Stimulated activated CD8-positive, alpha-beta memory T cell treated with anti-CD3 and anti-CD28 coated beads, Interleukin-15, amount 100 ng/mL, for 24 hours (primary cell): ENCODE results near the gene CD300LF.

Experiments used
- DNase-seq: peaks from one replicate; pipeline ENCODE4 v3.0.0-alpha.2; 2020; ENCODE audit warnings: low read depth

CD300LF gene

DNA sequence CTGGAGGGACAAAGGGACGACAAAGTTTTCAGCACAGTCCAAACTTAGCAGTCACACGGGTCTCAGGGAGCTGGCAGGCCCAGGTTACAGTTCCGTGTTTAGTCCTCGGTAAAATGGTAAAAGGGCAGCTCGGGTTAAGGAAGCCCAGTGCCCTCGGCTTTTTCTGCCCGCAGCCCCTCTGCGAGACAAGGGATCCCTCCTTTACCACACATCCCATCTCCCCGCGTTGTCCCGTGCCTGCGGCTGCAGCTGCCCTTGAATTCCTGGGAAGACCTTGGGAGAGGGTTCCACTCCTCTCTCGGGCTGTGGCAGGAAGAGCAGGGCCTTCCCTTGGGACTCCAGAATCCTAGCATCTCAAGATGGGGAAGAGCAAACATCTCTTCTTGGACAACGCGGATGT, 17.1 kb upstream of the CD300LF start:
- DNase-seq, result no peak

DNA sequence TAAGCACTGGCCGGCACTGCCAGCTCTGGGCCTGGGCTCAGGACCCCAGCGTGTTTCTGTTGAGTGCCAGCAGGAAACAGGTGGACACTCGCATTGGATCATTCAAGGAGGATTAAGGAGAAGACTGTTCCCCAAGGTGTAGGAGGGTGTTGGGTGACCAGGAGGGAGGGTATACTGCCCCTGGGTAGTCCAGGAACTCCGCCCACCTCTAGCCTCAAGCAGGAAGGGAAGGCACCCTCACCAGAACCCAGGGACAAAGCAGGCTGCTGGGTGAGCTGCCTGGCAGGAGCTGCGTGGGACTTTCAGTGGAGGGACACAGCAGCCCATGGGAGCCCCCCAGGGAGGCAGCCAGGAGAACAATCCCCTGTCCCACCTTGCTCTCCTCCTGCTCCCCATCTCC, 16.6 kb upstream of the CD300LF start:
- DNase-seq, result no peak

DNA sequence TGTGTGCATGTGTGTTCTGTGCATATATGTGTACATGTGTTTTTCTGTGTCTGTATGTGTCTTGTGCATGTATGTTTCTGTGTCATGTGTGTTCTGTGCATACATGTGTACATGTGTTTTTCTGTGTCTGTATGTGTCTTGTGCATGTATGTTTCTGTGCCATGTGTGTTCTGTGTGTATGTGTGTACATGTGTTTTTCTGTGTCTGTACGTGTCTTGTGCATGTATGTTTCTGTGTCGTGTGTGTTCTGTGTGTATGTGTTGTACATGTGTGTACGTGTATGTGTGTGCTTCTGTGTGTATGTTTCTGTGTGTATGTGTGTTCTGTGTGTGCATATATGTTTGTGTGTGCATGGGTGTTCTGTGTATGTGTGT, 16.0 kb upstream of the CD300LF start:
- no peak for DNase-seq

DNA sequence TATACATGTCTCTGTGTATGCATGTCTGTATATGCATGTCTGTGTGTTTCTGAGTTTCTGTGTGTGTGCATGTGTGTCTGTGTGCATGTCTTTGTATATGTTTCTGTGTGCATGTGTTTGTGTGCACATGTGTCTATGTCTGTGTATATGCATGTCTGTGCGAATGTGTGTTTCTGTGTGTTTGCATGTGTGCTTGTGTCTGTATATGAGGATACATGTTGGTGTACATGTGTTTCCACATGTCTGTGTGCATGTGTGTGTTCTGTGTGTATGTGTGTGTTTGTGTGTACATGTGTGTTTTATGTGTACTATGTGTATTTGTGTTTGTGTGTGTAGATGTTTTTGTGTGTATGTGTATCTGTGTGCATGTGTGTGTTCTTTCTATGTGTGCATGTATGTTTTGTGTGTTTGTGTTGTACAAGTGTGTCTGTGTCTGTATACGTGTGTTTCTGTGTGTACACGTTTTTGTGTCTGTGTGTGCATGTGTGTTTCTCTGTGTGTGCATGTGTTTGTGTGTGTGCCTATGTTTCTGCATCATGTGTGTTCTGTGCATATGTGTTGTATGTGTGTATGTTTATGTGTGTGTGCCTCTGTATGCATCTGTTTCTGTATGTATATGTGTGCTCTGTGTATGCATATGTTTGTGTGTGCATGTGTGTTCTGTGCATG, 15.4 kb upstream of the CD300LF start:
- DNase-seq, result no peak

- DNase-seq, result no peak
Measured at GRCh38 chr17:74725111-74725510, 12.4 kb upstream of the CD300LF start.

DNA sequence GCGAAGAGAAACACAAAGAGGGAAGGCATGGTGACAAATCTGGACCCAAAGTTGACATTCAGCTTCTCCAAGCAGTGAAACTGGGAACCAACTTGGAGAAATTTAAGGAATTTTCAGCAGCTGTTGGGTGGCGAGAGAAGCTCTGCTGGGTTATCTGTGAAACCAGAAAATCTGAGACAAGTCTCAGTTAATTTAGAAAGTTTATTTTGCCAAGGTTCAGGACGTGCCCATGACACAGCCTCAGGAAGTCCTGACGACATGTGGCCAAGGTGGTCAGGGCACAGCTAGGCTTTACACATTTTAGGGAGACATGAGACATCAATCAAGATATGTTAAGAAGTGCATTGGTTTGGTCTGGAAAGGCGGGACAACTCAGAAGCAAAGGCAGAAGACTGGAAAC, 11.2 kb upstream of the CD300LF start:
- DNase-seq, result no peak

DNA sequence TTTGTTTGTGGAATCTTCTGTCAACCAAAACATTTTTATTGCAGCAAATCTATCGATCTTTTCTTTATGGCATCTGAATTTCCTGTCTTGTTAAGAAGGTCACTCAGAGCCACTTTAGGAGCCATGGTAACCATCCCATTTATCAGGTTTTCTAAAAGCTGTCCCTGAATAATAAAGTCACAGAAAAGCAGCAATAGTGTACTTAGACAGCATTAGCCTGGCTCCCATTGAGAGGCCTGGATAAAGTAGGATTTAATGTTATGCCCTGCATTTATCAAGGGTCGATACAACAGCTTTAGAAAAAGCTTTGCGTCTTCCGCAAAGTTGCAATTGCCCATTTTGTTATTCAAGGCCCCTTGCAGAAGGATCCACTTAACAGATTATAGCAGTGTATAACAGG, 10.1 kb upstream of the CD300LF start:
- DNase-seq, result no peak

GRCh38 chr17:74720506-74720905, 7.8 kb upstream of the CD300LF start:
- no peak for DNase-seq

DNA sequence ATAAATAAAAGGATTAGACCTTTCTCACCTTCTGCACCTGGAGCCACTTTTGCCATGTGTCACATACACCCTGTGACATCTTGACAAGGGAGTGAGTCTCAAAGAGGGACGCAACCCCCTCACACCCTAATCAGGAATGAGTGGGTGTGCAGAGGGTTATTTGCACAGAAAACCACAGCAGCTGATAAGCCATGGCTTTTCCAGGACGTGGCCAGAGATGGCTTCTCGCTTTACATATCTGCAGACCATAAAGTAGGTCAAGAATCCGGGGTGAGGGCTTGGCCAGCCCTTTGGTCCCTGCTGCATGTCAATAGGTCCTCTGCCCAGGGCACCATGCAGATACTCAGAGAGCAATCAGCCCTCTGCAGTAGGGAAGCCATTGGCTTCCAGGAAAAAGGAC, 2.4 kb upstream of the CD300LF start:
- no peak for DNase-seq

DNA sequence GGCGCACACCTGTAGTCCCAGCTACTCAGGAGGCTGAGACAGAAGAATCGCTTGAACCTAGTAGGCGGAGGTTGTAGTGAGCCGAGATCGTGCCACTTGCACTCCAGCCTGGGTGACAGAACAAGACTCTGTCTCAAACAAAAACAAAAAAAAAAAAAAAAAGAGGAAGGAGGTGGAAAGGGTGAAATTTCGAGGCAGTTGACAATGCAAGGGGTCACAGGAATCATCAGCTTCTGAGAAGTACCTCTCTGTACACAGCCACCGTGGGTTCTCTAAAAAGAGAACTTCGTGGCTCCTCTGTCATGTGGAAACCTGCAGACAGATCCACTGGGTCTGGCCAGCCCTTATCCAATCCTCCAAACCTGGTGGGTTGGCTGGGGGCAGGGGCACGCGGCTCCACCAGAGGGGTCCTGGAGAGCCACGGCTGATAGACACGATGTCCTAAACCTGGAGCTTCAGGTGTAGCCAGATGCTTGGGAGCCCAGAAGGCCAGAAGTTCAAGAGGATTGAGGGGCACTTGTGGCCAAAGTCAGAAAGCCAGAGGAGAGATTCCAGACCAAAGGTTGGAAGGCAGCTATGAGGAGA, 540 bp upstream of the CD300LF start:
- no peak for DNase-seq

DNA sequence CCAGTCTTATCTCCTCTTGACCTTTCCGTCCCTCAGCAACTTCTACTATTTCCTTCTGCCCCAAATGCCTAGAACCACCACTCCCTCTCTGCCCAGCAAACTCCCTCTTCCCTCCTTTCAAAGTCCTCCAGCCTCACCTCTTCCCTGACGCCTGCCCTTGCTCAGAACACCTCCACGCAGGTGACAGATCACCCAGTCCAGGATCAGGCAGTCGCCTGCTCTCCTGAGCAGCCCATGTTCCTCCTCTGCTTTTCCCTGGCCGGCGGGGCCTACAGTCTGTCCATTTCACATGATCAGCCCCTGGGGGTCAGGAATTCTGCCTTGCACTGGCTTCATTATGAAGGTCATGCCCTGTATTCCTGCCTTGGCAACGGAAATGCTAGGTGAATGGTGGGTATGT, 422 bp downstream of the CD300LF start:
- DNase-seq, result no peak

DNA sequence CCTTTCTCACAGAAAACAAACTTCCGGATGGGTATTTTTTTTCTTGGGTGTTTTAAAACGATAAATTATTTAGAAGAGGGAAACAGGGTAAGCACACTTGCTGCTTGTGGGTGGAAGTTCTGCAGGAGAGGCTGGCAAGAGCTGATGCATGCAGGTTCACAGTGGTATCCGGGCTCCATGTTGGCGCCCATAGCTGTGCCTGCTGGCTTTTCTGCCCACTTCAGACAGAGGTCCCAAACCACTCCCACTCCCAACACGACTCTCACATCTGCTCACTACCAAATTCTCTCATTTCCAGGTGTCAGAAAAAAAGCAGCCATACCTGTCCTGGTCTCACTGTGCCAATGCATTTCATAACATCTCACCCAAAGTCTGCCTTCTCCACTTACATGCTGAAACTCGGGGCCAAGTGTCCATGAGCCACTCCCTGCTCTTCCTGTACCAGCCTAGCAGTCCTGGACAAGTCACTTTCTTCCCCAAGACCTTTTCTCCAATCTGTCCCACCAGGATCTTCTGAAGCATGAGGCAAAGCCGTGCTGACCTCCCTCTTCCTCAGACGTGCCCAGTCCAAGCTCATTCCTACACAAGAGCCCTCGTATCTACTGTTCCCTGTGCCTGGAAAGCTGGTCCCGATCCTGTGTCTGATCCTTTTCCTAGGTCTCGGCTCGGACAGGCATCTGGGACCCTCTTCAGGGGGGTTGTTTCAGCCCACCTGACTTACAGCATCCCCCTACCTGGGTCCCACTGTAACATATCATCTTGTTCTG, 1.5 kb downstream of the CD300LF start:
- no peak for DNase-seq

- no peak for DNase-seq
Measured at GRCh38 chr17:74704544-74704943, 8.2 kb downstream of the CD300LF start.

DNA sequence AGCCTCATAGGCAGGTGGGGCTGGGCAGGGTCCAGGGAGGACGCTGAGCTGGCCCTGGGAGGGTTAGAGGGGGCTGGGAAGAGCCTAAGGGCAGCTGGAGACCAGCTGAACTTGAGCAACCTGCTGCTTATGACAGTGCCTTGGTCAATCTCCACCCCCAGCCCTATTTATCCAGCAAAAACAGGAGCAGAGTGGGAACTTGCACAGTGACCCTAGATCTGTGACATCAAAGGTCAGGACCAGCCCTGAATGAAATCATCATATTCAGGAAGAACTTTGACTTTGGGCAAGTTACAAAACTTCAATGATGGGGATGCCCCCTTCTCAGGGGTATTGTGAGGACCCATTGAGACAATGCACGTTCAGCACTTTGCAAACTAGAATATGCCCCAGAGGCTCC, 9.4 kb downstream of the CD300LF start:
- no peak for DNase-seq

- DNase-seq, result no peak
Measured at GRCh38 chr17:74702116-74702871, 10.4 kb downstream of the CD300LF start.

DNA sequence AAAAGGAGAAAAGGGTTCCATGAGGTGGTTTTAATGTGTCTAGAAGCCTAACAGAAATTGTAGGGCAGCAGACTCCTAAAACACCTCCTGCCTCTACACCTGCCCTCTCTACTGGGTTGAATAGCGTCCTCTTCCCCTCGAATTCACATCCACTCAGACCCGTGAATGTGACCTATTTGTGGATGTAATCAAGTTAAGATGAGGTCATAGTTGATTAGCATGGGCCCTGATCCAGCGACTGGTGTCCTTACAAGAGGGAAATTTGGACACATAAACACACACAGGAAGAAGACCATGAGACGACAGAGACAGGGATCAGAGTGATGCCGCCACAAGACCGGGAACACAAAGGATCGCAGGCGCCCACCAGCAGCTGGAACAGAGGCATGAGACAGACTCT, 13.5 kb downstream of the CD300LF start:
- DNase-seq, result no peak

DNA sequence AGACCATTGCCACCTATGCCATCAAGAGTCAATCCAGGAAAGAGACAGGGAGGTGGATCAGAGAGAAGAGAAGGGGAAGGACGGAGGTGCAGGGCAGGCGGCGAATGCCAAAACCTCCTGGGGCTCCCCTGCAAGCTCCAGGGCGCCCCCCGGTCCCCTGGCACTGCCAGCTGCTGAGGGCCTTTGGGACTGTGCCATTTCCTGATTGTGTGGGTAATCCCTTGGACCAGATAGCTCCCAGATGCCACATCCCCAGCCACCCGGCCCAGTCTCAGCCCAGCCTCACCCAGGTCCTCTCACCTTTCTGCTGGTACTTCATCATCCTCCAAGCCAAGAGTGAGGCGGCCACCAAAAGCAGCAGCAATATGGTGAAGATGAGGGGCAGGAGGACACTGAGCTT, 14.7 kb downstream of the CD300LF start:
- DNase-seq, result no peak

- DNase-seq, result no peak
Measured at GRCh38 chr17:74697515-74697914, 15.2 kb downstream of the CD300LF start.

DNA sequence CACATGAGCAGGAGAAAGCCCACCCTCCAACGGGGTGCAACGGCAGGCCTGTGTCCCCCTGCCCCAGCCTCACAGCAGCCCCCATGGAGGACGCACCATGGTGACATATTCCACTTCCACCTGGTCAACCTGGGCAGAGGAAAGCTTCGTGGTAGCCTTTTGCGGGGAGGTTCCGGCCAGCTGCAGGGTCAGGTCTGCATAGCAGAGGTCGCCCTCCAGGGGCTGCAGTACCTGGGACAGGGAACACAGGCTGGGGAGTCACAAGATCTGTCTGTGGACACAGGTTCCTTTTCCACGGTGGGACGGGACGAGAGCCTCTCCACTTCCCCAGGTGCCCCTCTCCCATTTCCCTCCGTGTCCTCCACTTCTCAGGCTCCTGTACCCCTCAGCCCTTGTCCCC, 17.1 kb downstream of the CD300LF start:
- no peak for DNase-seq

DNA sequence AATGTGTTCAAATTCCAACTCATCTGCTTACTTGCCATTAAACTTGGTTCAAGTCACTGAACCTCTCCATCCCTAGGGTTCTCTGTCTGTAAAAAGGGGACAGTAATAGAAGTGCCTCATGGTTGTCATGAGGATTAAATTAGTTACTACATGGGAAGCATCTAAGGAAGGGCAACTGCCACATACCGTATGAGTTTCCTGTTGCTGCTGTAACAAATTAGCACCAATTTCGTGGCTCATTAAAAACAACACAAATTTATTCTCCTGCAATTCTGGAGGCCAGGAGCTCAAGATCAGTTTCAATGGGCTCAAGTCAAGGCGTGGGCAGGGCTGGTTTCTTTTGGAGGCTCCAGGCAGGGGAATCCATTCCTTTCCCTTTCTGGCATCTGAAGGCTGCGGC, 18.6 kb downstream of the CD300LF start:
- no peak for DNase-seq

DNA sequence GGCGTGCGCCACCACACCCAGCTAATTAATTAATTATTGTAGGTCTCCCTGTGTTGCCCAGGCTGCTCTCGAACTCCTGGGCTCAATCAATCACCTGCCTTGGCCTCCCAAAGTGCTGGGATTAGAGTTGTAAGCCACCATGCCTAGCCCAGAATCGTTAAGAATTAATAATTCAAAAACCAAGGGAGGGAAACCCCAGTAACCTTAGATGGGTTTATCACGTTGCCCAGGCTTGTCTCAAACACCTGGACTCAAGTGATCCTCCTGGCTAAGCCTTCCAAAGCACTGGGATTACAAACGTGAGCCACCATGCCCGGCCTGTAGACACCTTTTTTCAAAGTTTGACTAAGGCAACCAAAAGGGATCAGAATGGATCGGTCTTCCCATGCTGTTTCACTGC, 21.6 kb downstream of the CD300LF start:
- DNase-seq, result no peak

GRCh38 chr17:74690409-74690825, 22.3 kb downstream of the CD300LF start:
- no peak for DNase-seq

- DNase-seq, result no peak
Measured at GRCh38 chr17:74687886-74688285, 24.8 kb downstream of the CD300LF start.
